SIG-M5 treated with dmso at 0.1 percent for 504 hours (cell line): Measurements from ENCODE around the gene RBP5.

ENCODE experiments used
- DNase-seq: peaks from one replicate; lab custom pipeline; 2025; ENCODE audit not compliant: unreplicated experiment; lab: John Stamatoyannopoulos, UW

Gene RBP5

DNA sequence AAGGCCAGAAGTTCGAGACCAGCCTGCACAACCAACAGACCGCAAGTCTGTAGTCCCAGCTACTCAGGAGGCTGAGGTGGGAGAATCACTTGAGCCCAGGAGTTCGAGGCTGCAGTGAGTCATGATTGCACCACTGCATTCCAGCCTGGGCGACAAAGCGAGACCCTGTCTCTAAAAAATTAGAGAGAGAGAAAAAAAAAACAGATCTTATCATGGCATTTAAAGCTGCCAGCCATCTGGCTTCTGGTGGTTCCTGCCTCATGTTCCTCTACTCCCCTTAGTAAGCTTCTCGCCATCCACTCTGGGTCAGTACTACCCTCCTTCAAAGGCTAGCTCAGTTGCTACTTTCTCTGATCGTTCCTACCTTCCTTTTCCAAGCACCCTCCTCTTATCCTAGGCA is 17.5 kb upstream of the RBP5 start:
- no peak for DNase-seq

- DNase-seq = no peak
Observed at GRCh38 chr12:7145671-7146070, 17.0 kb upstream of the RBP5 start.

GRCh38 chr12:7144414-7145120 is 15.9 kb upstream of the RBP5 start:
- DNase-seq = peak; percentile 60

- DNase-seq = no peak
Observed at GRCh38 chr12:7143564-7143963, 14.9 kb upstream of the RBP5 start.

- DNase-seq = no peak
Observed at GRCh38 chr12:7142809-7143465, 14.2 kb upstream of the RBP5 start.

DNA sequence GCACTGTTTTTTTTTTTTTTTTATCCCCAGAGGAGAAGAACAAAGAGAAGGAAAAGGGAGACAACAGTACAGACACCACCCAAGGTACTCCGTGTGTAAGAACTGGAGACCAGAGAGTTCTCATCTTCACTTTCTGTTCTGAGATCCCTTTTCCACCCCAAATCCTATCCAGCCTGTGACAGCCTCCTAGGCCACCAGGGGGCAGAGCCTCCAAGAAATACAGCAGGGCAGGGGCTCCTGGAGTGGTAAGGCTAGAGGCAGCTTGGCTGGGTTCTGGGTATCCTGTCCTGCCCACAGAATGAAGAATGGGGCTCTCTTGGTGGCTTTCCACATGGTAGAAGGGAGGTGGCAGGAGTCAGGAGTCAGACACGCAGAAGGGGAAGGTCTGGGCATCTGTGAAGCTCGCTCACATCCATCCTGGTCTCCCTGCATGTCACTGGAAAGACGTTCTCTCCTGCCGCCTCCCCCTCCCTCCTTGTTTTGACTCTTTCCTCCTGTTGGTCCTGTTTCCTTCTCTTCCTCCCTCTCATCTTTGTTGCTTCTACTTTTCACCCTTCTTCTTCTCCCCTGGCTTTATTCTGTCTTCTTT is 13.5 kb upstream of the RBP5 start:
- peak; percentile 75 for DNase-seq

GRCh38 chr12:7141351-7142005 is 12.8 kb upstream of the RBP5 start:
- DNase-seq = no peak

DNA sequence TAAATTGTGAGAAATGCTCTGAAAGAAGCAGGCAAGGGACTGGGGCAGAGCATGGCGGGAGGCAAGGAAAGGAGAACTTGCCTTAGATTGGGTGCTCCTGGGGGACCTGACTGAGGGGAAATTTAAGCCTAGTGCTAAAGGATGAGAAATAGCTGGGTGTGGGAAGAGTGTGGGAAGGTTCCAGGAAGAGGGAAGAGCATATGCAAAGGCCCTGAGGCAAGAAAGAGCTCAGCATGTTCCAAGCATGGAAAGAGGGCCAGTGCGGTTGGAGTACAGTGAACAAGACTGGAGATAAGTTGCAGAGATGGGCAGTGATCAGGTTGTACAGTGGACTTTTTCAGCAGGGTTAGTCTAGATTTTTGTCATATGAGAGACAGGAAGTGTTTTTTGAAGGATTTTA is 10.5 kb upstream of the RBP5 start:
- no peak for DNase-seq

DNA sequence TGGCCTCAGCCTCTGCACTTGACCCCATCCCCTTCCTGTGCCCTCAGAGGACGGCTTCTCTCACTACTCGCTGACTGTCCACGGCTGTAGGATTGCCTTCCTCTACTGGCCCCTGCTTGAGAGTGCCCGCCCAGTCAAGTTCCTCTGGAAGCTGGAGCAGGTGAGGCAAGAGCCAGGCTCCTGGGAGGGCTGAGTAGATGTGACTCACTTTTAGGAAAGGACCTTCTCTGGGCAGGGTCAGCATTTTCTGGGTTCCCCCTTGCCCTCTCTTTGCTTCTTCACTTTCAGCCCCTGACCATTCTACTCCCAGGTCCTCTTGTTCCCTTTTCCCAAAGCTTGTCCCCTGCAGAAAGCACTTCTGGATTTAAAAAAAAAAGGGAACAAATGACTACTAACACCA is 9.2 kb upstream of the RBP5 start:
- DNase-seq = no peak

- no peak for DNase-seq
Observed at GRCh38 chr12:7136676-7137075, 8.0 kb upstream of the RBP5 start.

GRCh38 chr12:7136071-7136470 is 7.4 kb upstream of the RBP5 start:
- no peak for DNase-seq

GRCh38 chr12:7134396-7135166 is 5.9 kb upstream of the RBP5 start:
- no peak for DNase-seq

DNA sequence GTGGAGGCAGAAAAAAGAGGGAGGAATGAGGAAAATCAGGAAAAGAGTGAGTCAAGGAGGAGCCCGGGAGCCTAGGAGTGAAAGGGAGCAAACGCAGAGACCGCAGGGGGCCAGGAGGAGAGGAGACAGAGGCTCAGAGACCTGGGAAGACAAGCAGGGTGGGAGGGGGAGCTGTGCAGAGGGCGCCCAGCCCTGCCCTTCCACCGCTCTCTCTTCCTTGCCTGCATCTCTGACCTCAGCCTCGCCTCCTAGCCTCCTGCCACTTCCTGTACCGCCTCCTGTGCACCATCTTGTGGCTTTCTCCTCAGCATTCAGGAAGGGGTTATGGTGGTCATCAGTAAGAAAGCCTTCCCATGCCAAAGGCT is 2.8 kb upstream of the RBP5 start:
- peak; percentile 14 for DNase-seq

GRCh38 chr12:7130701-7131501 is 2.2 kb upstream of the RBP5 start:
- no peak for DNase-seq

- peak; percentile 27 for DNase-seq
Observed at GRCh38 chr12:7129872-7130691, 1.4 kb upstream of the RBP5 start, which contains the start of gene CLSTN3. CLSTN3 (plus strand) TSS chr12:7130371; CDS start chr12:7130649, 278 bp downstream.

DNA sequence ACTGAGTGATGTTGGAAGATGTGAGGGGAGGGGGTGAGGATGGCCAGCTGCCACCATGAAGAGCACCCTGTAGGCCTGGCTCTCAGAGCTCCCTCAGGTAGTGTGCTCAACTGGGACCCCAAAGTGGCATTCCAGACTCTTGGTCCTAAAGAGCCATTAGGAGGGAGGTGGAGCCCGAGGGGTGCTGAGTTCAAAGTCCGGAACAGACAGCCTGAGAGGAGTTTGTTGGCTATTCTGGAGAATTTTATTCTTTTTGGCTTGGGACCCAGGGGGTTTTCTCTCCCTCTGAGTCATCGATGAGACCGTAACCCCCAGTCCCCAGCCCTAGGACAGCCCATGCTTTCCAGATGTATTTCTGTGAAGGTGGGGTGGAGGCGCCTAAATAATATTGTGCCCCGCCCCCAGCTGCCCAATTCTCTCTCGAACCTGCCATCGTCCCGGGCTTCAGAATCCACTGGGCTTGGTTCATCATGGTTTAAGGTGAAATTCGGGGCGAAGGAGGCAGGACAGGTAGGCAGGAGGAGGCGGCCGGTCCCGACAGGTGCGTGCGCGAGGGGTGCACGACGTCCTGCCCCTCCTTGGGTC is 690 bp upstream of the RBP5 start:
- DNase-seq = no peak

DNA sequence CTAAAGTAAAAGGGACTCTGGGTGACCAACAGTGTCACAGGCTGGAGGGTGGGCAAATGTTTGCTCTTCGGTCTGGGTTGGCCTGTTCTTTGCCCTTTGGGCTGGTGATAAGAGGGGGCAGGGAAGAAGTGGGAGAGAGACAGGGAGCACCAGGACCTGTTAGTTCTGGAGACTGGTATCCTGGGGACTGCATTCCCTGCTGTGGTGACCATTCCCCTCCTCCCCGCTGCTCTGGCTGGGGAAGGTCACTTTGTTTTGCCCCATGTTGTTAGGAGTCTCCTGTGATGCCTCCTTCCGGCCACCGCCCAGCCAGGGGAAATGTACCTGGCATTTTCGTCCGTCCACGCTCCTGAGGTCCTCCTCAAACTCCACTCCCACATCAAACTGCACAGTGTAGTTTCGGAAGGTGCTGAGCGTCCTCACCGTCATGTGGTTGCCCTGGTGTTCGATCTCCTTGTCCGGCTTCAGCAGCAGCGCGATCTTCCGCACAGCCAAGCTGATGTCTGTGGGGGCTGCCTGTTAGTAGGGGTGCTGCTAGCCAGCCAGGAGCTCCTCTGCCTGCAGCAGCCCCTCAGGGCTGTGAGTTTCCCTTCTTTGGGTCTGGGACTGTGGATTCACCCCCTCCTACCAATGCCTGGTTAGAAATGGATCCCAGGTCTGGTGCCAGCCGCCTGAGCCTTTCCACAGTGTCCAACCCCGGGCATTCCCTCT is 618 bp downstream of the RBP5 start:
- DNase-seq = no peak

DNA sequence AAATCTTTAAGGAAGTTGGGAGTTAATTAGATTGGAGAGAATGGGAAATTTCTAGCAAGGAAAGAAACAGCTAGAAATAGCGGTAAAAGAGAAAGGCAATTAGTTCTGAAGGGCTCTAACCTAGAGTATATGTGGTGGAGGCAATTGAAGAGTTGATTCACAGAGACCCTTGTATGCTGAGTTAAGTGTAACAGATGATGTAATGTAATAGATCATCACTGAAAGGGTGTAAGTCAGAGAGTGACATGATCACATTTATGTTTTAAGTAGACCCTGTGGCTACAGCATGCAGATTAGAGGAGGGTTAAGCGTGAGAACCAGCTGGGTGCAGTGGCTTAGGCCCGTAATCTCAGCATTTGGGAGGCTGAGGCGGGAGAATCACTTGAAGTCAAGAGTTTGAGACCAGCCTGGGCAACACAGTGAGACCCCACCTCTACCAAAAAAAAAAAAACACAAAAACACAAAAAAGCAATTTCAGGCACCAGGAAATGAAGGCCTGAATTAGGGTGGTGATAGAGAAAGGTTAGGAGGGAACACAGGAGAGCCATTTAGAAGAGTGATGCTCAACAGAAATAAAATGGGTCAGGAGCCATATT is 3.0 kb downstream of the RBP5 start:
- no peak for DNase-seq
